Adipocyte (in vitro differentiated cells): Measurements from ENCODE around the gene HPS1.

Experiments
- DNase-seq: peaks from one replicate; pipeline ENCODE4 v3.0.0-alpha.2; 2015; ENCODE audit warnings: low read depth
- H3K27me3 ChIP-seq: replicated peaks from 2 replicates; pipeline ENCODE4 v1.7.0; 2013; ENCODE audit warnings: mild to moderate bottlenecking, low read length, moderate library complexity; ENCODE audit not compliant: control insufficient read depth, insufficient read depth
- H3K36me3 ChIP-seq: 2 replicates; pipeline ENCODE4 v1.7.0; 2013; ENCODE audit warnings: low read length, mild to moderate bottlenecking, moderate library complexity; ENCODE audit not compliant: control insufficient read depth, insufficient read depth, severe bottlenecking
- H3K4me1 ChIP-seq: 2 replicates; pipeline ENCODE4 v1.7.0; 2013; ENCODE audit warnings: mild to moderate bottlenecking, low read length, moderate library complexity; ENCODE audit not compliant: control insufficient read depth, insufficient read depth
- H3K4me3 ChIP-seq: 2 replicates; pipeline ENCODE4 v1.7.0; 2013; ENCODE audit warnings: mild to moderate bottlenecking, low read length, moderate library complexity
- H3K9ac ChIP-seq: 2 replicates; pipeline ENCODE4 v1.7.0; 2013; ENCODE audit warnings: mild to moderate bottlenecking, low read length, moderate library complexity
- H3K9me3 ChIP-seq: 2 replicates; pipeline ENCODE4 v1.7.0; 2013; ENCODE audit warnings: mild to moderate bottlenecking, low read length, moderate library complexity; ENCODE audit not compliant: control insufficient read depth

Gene HPS1

DNA sequence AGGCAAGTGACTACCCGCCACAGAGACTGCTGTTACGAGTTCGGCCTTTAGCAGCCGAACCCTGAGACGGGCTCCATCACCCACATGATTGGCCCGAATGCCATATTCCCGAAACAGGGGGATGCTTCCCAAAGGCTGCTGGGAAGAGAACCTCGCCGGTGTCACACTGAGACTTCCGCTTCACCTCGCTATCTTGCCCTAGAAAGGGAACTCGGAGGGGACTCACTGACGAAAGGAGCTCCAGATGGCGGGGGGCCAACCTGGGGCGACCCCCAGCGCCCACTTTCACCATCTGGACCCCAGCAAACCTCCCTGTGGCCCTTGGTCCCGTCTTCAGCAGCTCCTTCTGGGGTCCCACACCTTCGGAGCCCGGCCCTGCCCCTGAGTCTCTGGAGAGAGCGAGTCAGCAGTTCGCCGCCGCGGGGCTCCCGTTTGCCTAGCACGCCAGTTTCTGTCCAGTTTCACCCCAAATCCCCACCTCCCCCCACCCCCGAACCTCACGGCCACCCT lies 529 bp downstream of the HPS1 start:
- peaks cover 32% of the 10 kb centered on the region for H3K36me3 ChIP-seq
- H3K9ac ChIP-seq, result peak overlapping the region; percentile 87
- peak overlapping the region; percentile 82 for H3K4me3 ChIP-seq
- peak; percentile 73 for DNase-seq
- H3K27me3 ChIP-seq, result no peaks in the 10 kb centered on the region
- no peaks in the 10 kb centered on the region for H3K9me3 ChIP-seq
- peaks cover 11% of the 10 kb centered on the region for H3K4me1 ChIP-seq

DNA sequence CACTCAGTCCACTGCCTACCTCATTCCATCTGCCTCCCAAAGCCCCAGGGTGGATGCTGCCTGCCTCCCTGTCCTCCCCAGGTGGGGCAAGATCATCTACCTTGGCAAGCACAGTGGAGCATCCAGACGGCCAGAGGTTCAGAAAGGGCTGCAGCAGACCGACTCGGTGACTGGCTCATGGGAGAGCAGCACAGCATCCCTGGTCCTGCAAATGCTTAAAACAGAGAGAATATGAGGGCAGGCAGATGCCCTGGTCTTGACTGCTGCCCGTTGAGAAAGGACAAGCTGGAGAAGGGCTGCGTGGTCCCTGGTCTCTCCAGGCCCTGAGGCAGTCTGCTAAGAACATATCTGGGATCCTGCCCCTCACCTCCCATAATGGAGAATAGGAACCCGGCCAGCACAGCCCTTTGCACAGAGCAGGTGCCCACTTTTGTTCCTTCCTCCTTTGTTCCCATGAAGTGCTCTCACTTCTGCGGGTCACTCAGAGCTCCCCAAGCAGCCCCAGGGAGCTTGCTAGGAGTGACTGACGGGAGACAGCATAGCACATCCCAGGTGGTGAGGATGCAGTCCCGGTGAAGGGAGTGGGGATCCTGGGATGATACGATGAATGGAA lies 1.4 kb downstream of the HPS1 start:
- H3K9me3 ChIP-seq, result no peaks in the 10 kb centered on the region
- DNase-seq, result no peak
- H3K4me1 ChIP-seq, result peaks cover 11% of the 10 kb centered on the region
- no peaks in the 10 kb centered on the region for H3K27me3 ChIP-seq
- H3K9ac ChIP-seq, result peak overlapping the region; percentile 87
- peaks cover 41% of the 10 kb centered on the region for H3K36me3 ChIP-seq
- H3K4me3 ChIP-seq, result peak overlapping the region; percentile 82

- Histone ChIP-seq H3K9ac (no peak overlapping the region), H3K4me3 (no peak overlapping the region), H3K36me3 (peaks cover 50% of the 10 kb centered on the region), H3K27me3 (no peaks in the 10 kb centered on the region), H3K9me3 (no peaks in the 10 kb centered on the region), H3K4me1 (peaks cover 11% of the 10 kb centered on the region)
- DNase-seq, result no peak
Observed at GRCh38 chr10:98444314-98445006, 2.3 kb downstream of the HPS1 start.

- Histone ChIP-seq H3K27me3 (no peaks in the 10 kb centered on the region), H3K9ac (no peak overlapping the region), H3K4me3 (no peak overlapping the region), H3K36me3 (peaks cover 77% of the 10 kb centered on the region), H3K9me3 (no peaks in the 10 kb centered on the region), H3K4me1 (no peaks in the 10 kb centered on the region)
- no peak for DNase-seq
Observed at GRCh38 chr10:98438715-98439114, 8.0 kb downstream of the HPS1 start.

GRCh38 chr10:98436704-98437103 lies 10.0 kb downstream of the HPS1 start:
- no peaks in the 10 kb centered on the region for H3K27me3 ChIP-seq
- H3K9ac ChIP-seq, result no peak overlapping the region
- peaks cover 10% of the 10 kb centered on the region for H3K9me3 ChIP-seq
- H3K4me3 ChIP-seq, result no peak overlapping the region
- H3K36me3 ChIP-seq, result peaks cover 76% of the 10 kb centered on the region
- no peak for DNase-seq
- no peaks in the 10 kb centered on the region for H3K4me1 ChIP-seq

GRCh38 chr10:98435178-98435577 lies 11.6 kb downstream of the HPS1 start:
- DNase-seq, result no peak
- peaks cover 79% of the 10 kb centered on the region for H3K36me3 ChIP-seq

DNA sequence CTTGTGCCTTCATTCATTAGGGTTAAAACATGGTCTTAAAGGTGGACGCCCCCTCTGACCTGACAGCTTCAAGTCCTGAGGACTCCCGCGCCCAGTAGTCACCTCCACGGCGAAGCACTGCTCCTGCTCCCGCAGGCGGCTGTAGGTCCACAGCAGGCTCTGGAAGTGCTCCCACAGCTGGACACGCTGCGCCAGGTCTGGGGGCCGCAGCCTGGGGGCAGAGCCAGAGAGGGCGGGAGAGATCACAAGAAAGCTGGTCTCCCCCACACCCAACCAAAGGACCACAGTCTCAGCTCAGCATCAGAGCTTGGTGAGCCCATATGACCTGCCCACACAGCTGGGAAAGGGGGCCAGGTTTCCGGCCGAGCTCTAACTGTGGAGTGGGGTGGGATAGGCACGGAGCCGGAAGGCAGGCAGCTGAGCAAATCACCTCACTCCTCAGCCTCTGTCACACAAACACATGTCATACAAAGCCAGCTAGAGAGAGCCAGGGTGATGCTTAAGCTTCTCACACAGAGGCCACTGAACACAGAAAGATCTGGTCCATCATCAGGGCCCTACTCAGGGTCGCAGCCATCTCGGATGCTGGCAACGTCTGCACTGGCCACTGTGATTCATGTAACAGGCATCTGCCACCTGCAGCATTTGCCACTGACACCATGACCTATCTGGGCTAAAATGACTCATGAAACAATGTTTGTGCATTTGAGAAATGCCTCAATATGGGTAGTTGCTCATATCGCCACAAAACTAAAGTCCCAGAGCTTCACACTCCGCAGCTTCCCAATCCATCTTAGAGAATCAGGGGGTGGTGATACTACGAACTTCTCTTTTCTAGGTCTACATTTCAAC lies 12.6 kb downstream of the HPS1 start:
- no peaks in the 10 kb centered on the region for H3K4me1 ChIP-seq
- H3K27me3 ChIP-seq, result no peaks in the 10 kb centered on the region
- DNase-seq, result no peak
- peaks cover 10% of the 10 kb centered on the region for H3K9me3 ChIP-seq
- no peak overlapping the region for H3K9ac ChIP-seq
- H3K36me3 ChIP-seq, result peaks cover 79% of the 10 kb centered on the region
- no peak overlapping the region for H3K4me3 ChIP-seq

More at GRCh38 chr10:98435178-98435577, 11.6 kb downstream of the HPS1 start:
- Histone ChIP-seq H3K4me3 (no peak overlapping the region), H3K9ac (no peak overlapping the region), H3K27me3 (no peaks in the 10 kb centered on the region), H3K9me3 (peaks cover 10% of the 10 kb centered on the region), H3K4me1 (no peaks in the 10 kb centered on the region)

- no peaks in the 10 kb centered on the region for H3K27me3 ChIP-seq
- H3K4me1 ChIP-seq, result no peaks in the 10 kb centered on the region
- H3K36me3 ChIP-seq, result peaks cover 83% of the 10 kb centered on the region
- H3K4me3 ChIP-seq, result no peak overlapping the region
- peaks cover 10% of the 10 kb centered on the region for H3K9me3 ChIP-seq
- no peak for DNase-seq
- no peak overlapping the region for H3K9ac ChIP-seq
Observed at GRCh38 chr10:98433371-98433770, 13.4 kb downstream of the HPS1 start.

DNA sequence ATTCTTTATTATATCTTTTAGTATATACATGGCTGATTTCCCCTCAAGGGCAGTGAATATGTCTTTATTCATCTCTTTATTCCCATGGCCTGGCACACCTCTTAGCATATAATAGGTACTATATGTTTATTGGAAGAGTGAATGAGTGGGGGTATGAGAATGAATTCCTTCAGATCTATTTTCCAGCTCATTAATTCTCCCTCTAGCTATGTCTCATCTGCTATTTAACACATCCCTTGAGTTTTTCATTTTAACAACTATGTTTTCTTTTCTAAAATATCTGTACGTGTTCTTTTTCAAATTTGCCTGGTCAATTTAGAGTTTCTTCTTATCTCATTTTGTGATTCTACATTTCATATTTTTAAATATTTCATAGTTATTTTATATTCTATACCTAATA lies 14.4 kb downstream of the HPS1 start:
- Histone ChIP-seq H3K9me3 (peaks cover 10% of the 10 kb centered on the region), H3K27me3 (no peaks in the 10 kb centered on the region), H3K36me3 (peaks cover 89% of the 10 kb centered on the region), H3K4me1 (no peaks in the 10 kb centered on the region), H3K9ac (no peak overlapping the region), H3K4me3 (no peak overlapping the region)
- DNase-seq, result no peak

- no peak for DNase-seq
- Histone ChIP-seq H3K27me3 (no peaks in the 10 kb centered on the region), H3K4me3 (no peak overlapping the region), H3K36me3 (peaks cover 94% of the 10 kb centered on the region), H3K9me3 (peaks cover 10% of the 10 kb centered on the region), H3K4me1 (no peaks in the 10 kb centered on the region), H3K9ac (no peak overlapping the region)
Observed at GRCh38 chr10:98431016-98431415, 15.7 kb downstream of the HPS1 start.

DNA sequence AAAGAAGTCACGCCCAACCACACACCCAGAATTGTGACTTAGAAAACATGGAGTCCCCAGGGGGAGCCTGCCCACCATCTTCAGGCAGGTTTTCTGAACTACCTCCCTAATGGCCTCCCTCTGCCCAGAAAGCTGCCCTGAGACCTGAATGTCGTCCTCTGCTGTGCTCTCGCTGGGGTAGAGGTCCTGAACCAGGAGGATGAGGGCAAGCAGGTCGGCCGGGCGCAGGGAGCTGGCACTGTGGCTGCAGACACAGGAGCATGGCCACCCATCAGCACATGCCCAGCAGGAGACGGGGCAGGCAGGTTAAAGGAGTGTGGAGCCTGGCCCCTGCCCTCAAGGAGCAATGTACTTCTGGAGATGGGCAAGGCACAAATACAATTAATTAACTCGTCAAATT lies 16.3 kb downstream of the HPS1 start:
- peaks cover 88% of the 10 kb centered on the region for H3K36me3 ChIP-seq

More for the DNA sequence above, 16.3 kb downstream of the HPS1 start:
- no peak overlapping the region for H3K9ac ChIP-seq
- no peaks in the 10 kb centered on the region for H3K4me1 ChIP-seq
- no peaks in the 10 kb centered on the region for H3K27me3 ChIP-seq
- H3K9me3 ChIP-seq, result peaks cover 10% of the 10 kb centered on the region
- no peak overlapping the region for H3K4me3 ChIP-seq
- DNase-seq, result no peak
